ENCODE results near the gene CMTM5. TPM values are rescaled to one million over a fixed set of nuclear protein-coding genes. Genes with fewer than 3 reads are reported as not detected.

CMTM5 gene
- total RNA-seq, 2 donors from 2014 or later = 0.44 to 1.4 TPM

DNA sequence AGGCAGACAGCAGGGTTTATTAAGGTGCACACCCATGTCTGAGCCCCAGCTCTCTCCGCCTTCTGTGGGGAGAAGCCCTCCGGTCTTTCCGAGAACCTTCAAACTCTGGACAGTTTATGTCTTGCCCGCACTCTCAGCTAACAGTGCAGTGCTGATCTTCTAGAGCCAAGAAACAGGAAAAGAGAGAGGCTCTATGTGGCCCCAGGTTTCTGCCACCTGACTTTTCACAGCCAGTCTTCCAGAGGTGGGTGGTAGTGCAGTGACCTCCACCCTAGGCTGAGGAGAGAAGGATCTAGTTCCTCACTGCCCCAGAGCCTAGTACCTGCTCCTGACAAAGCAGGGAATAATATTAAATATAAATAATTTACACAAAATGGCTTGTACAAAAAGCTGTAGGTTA, 20.2 kb upstream of the CMTM5 start:
- ATAC-seq (no peak), DNase-seq (no peak)
- intact Hi-C loops (cut with DNase I) = no loop called here

DNA sequence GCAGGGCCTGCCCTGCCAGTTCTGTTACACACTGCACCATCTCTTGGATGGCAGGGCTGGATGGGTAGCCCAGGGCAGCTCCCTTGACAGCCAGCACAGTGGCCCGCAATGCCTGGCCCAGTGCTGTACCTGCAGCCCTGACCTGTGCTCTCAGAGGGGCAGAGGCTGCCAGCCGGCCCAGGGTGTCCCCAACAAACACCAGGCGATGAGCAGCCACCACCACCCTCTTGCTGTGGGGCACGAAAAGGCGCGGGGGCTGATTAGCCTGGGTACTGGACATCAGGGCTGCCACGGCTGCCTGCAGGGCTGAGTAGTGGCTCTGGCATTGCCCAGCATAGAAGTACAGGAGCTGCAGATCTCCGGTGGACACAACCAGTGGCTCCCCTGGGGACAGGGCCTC, 19.6 kb upstream of the CMTM5 start:
- no peak for DNase-seq
- ATAC-seq = no peak
- intact Hi-C loops (cut with DNase I) = no loop called here

DNA sequence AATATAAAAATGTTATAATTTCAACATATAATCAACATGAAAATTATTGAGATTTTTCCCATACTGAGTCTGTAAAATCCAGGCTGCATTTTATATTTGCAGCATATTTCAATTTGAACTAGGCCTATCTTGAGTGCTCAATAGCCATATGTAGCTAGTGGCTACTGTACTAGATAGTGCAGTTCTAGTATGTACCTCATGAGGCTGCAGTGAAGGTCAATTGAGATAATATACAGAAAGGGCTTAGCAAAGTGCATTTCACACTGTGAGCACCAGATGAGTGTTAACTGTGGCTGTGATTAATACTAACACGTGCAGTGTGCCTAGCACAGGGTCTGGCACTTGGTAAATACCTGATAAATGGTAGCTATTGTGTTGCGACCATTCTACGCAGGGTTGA, 18.8 kb upstream of the CMTM5 start:
- DNase-seq (no peak), ATAC-seq (no peak)
- intact Hi-C loops (cut with DNase I) = no loop called here

DNA sequence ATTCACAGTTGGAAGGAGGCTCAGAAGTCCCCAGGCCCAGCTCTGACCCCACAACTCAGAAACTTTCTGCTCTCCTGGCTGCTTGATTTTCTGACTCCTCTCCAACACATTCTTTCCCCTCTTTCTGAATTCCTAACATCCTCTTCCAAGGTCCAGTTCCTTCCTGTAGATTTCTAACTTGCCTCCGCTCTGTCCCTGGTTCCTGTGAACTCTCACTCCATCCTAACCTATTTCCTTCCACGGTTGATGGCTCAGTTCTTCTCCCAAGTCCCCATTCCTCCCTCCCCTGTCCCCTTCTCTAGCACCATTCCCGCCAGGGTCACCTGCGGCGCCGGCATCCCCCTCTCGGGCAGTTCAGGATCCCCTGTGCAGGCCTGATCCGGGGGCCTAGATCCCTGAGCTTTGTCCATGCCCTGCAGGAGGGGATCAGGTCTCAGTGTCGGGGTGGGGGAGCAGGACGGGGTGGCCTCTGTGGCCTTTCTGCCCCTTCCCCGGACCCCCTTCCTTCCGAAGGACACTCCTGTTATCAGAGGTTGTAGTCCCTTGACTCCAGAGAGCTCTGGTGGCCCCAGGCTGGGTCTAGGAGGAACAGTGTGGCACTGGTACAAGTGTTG, 18.2 kb upstream of the CMTM5 start:
- intact Hi-C loops (cut with DNase I) = no loop called here
- ATAC-seq (no peak), DNase-seq (no peak)

DNA sequence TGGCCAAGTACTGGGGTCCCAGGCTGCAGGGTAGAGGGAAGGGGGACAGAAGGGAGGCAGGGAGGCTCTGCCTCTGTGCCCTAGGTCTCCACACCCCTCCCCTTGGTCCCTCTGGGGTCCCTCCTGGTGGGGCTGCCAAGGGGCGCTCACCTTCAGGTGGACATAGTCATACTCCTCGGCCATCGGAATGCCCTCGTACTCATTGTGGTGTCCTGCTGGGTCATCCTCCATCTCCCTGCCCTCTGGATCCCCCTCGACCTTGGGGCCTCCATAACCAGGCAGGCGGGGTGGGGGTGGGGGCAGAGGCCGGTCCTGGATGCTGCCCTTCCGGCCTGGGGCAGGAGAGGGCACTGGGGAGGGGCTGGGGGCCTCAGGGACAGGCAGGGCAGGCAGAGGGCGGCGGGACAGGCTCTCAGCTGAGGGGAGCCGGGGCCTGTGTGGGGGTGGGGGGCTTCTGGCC, 17.6 kb upstream of the CMTM5 start:
- no peak for DNase-seq

DNA sequence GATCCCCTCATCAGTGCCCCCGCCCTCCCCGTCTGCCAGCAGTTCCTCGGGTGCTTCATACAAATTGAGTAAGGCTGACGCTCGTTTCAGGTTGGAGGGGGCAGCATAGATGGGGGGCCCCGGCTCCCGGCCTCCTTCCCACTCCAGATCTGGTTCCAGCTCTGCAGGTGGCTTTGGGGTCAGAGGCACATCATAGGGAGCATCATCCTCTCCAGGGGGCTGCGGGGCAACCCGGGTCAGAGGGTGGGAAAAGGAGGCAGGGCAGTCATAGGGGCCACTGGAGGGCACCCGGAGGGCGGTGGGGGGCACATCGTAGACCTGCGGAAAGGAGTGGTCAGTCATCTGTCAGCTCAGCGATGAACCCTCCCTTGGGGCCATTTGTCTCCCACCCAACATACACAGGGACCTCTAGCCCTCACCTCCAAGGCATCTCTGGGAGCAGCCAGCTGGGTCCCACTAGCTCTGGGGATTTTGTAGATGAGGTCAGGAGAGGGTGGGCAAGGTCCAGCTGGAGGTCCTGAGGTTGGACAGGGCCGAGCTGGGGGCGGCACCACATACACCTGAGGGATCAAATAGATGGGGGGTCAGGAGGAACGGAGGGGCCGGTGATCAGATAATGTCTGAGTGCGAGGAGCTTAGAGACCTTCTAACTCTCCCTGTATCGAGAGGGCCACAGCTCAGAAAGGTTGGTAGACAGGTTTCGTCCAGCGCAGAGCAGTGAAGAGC, 17.0 kb upstream of the CMTM5 start:
- DNase-seq (no peak), ATAC-seq (no peak)
- intact Hi-C loops (cut with DNase I) = loop anchor here in 1 of 2 donors (5.0 kb wide), 1 partner anchor 33 kb away; no protein-coding TSS in a partner anchor

More for the DNA sequence above, 17.6 kb upstream of the CMTM5 start:
- intact Hi-C loops (cut with DNase I) = no loop called here
- no peak for ATAC-seq

DNA sequence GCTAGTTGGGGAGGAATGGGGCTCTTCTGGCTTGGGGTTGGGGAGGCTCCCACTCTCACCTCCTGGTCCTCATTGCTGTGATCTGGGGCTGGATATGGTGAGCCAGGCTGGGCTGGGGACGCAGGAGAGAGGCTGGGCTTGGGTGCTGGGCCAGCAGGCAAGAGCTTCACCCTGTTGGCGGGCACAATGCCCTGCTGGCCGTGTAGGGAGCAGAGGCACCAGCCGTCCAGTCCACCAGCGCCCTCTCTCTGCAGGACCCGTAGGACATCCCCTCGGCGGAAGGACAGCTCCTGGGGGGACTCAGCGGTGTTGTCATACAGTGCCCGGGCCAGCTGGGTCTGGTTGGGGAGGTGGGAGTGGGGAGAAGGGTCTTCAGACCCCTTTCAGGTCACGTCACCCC, 16.4 kb upstream of the CMTM5 start:
- DNase-seq = no peak
- intact Hi-C loops (cut with DNase I) = loop anchor here in 1 of 2 donors (5.0 kb wide), 1 partner anchor 33 kb away; no protein-coding TSS in a partner anchor
- ATAC-seq = no peak

DNA sequence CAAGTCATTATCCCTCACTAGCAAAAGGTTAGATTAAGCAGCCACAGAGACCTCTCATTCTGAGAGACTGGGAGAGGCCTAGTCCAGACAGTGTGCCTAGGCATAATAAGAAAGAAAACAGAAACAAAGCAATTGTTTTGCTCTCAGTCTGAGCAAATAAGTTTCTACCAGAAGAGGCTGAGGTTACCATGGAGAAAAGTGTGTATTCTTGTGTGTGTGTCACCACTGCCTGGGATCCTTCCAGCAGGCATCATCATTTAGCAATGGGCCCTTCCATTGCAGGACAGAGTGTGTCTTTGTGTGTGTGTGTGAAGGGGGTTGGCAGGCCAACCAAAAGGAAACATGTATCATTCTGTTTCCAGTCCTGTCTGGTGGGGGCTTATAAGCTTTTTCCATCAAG, 15.5 kb upstream of the CMTM5 start:
- DNase-seq = no peak
- ATAC-seq = no peak
- intact Hi-C loops (cut with DNase I) = loop anchor here in 1 of 2 donors (5.0 kb wide), 1 partner anchor 34 kb away; no protein-coding TSS in a partner anchor

DNA sequence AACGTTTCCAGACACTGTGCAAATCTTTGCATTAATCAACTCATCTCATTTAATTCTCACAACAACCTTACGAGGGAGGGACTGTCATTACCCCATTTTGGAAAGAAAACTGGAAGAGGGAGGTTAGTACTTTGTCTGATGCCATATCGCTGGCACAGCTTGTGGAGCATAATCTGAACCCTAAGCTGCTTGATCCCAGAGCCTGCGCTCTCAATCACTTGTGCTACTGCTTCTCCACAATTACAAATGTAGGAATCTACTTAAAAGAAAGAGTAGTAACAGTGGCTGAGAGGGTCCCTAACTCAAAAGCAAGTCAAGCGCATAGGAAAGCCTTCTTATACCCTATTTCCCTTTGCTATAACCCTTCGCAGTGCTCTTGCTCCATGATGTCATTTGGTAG, 15.1 kb upstream of the CMTM5 start:
- no peak for DNase-seq
- intact Hi-C loops (cut with DNase I) = loop anchor here in 1 of 2 donors (5.0 kb wide), 1 partner anchor 34 kb away; no protein-coding TSS in a partner anchor

DNA sequence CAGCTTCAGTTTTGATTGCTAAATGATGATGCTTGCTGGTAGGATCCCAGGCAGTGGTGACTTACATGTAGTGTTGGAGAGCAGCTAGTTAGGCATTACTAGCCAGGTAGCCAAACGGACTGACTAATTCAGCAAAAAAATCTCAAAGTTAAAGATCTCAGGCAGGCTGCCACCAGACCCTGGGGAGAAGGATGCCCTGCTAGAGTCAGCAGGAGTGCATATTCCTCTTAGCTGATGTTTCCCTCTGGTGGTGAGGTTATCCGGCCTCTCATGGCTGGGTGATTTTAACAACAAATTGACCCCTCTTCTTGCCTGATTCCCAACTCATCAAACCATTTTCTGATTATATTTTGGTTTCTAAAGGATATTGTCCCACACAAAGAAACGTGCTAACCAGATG, 14.6 kb upstream of the CMTM5 start:
- DNase-seq (no peak), ATAC-seq (no peak)
- intact Hi-C loops (cut with DNase I) = loop anchor here in 1 of 2 donors (5.0 kb wide), 1 partner anchor 35 kb away; no protein-coding TSS in a partner anchor

More for the DNA sequence above, 15.1 kb upstream of the CMTM5 start:
- ATAC-seq = no peak

DNA sequence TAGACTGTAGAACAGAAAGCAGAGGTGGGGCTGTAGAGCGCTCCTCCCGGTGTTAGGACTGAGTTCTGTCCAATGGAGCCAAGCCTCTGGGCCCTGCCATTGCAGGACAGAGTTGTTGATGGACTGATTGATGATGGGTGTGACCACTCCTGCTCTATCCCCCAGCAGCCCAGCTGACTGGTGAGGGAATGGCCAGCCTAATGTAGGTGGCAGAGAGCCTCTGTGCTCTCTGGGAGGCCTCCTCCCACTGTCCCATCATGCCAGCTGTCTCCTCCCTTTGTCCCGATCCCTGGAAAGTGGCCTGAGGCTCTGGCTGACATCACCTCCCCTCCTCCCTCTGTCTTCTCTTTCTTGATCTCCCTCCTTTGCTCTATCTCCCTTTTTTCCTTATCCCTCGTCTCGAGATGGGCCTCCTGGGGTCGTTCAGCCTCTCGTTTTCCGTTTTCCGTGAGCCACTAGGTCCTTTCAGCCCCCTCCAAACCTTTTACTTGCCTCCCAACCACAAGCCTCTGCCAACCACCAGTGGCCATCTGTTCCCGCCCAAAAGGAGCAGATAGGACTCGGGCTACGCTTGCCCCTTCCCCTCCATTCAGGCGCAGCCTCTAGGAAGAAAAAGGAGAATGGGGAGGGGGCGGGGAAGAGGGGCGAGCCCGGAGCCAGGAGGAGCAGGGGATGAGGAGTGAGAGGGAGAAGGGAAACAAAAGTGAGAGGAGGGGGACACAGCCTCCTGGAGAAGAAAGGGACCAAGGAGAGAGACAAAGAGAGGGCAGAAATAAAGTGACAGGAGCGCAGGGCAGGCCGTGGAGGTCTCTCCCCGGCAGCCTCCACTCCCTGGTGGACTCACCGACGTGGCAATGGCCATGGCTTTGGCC, 12.4 kb upstream of the CMTM5 start:
- DNase-seq (no peak), ATAC-seq (peak; percentile 7 to 41)
- intact Hi-C loops (cut with DNase I) = loop anchor here in 1 of 2 donors (5.0 kb wide), 1 partner anchor 37 kb away; no protein-coding TSS in a partner anchor

DNA sequence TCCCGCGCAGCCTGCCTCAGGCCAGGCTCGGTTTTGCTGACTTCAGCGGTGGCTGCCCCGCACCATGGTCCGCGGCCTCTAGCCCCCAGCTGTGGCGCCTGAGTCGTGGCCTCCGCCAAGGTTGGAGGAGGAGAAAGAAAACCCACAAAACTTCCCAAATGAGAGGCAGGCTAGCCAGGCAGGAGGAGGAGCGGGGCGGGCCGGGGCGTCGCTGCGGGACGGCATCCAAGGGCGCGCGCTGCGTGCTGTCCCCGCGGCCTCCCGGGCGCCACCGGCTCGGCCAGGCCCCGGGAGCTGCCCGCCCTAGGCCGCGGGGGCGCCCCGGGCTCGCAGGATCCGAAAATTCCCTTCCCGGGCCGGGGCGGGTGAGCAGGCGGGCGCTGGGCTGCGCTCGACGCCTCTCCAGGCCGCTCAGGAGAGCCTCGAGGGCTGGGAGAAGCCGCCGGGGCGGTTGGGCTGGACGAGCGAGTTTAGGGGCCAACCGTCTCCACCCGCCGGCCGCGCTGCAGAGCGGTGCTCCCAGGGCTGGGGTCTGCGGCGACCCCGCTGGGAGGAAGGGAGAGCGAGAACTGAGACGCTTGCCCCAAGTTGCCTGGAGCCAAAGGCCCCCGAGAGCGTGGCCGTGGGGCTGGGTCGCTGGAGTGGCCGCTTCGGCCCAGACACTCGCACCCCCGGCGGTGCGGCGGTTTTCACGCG, 11.7 kb upstream of the CMTM5 start, which contains the start of gene EFS:
TSS of gene EFS (minus strand) at position 137 of the 696 bp plus-strand sequence. CDS start 147 bp downstream, outside the sequence.
- no peak for DNase-seq
- peak; percentile 66 to 68 for ATAC-seq
- intact Hi-C loops (cut with DNase I) = no loop called here

DNA sequence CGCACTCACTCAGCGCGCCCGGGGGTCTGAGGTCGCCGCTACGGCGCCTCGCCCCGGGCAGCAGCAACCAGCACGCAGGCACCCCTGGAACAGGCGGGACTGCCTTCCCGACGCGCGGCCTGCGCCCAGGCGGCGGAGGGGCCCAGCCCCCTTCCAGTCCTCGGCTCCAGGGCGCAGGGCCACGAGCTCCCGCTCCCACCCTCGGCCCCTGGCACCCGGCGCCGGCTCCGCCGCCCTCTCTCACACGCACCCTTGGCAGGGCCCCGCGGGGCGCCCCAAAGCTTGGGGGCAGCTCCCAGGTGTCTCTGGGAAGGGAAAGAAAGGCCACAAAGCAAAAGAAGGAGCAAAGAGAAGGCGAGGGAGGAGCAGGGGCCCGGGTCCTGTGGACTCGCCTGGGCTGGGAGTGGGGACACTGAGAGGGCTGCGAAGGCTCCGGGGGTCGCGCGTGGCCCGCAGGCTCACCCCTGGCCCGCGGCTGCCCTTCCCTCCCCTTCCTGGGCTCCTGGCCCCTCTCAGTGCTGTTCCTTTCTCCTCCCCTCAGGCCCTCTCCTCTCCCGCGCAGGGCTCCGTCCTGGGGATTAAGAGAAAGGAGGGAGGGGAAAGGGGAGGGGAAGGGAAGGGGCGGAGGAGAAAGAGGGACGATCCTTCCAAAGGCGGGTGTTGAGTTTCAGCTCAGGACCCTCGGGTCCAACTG, 11.0 kb upstream of the CMTM5 start:
- DNase-seq = no peak
- peak; percentile 77 to 83 for ATAC-seq
- intact Hi-C loops (cut with DNase I) = no loop called here

DNA sequence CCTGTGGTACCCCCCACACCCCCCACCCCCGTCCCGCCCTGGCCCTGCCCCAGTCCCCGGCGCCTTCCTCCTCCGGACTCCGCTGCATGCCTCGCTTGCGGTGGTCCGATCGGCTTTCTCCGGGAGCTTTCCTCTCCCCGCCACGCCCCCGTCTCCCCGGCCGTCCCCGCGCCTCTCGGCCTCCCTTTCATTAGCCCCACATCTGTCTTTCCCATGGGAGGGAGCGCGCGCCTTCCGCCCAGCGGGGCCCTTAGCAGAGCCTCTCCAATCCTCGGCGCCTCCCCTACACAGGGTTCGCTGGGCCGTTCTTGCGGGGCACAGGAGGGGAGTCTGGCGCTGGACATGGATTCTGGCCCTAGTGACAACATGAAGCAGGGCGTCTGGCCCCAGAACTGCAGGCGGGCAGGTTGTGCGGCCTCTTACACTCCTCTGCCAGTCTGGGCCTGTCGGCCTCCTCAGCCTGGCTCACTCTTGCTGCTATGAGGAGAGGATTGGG, 10.4 kb upstream of the CMTM5 start:
- intact Hi-C loops (cut with DNase I) = no loop called here
- DNase-seq = peak; percentile 62
- peak; percentile 64 to 70 for ATAC-seq

DNA sequence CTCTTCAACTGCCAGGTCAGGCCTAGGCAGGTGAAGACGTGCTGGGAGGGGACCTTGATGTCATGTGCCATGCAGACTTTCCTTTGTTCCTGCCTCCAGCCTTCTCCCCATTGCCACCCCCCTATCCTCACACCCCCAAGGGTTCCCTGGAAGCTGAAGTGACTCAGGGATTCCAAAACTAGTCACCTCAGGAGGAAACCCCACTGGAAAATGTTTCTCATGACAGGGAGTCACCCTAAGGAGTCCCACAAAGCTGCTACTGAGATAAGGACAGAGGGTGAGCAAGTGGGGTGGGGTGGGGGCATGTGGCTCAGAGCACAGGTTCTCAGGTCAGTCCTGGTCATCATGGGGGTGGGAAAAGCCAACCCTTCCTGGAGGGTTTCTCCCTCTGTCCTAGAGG, 6.6 kb upstream of the CMTM5 start:
- DNase-seq = no peak
- no peak for ATAC-seq
- intact Hi-C loops (cut with DNase I) = no loop called here

DNA sequence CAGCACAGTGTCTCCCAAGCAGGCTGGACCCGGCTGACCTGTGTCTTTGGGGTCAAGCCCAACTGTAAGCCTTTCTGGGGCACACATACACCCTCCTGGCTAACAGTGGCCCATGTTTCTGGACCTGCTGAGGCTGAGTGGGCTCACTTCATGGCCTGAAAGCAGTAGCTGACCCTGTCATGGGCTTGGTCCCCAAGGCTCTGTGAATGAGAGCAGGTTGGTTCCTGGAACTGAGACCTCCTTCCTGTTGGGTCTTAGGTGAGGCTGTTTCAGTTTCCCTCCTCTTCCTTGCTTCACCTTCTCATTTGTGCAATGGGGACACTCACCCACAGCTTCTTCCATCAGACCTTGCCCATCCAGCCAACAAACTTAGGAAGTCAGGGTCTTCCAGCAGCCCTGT, 5.0 kb upstream of the CMTM5 start:
- ATAC-seq (no peak), DNase-seq (no peak)
- intact Hi-C loops (cut with DNase I) = no loop called here

DNA sequence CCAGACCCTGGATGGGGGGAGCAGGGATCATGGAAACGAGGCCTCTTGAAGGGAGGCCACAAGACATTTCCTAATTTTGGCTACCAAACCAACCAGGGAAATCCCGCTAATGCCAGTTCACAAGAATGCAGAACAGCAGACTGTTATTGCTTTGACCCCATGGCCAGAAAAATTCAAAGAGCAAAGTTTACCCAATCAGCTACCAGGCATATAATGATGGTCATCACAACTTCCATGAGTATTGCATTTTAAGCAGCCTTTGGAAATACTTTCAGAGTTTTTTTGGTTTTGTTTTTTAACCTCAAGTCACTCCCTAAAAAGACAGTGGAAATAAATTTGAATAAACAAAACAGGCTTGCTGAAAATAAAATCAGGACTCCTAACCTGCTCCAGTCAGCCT, 4.3 kb upstream of the CMTM5 start, which contains the start of gene IL25:
TSS of gene IL25 (plus strand) at position 301 of the 400 bp plus-strand sequence.
- intact Hi-C loops (cut with DNase I) = no loop called here
- no peak for DNase-seq
- ATAC-seq = no peak

DNA sequence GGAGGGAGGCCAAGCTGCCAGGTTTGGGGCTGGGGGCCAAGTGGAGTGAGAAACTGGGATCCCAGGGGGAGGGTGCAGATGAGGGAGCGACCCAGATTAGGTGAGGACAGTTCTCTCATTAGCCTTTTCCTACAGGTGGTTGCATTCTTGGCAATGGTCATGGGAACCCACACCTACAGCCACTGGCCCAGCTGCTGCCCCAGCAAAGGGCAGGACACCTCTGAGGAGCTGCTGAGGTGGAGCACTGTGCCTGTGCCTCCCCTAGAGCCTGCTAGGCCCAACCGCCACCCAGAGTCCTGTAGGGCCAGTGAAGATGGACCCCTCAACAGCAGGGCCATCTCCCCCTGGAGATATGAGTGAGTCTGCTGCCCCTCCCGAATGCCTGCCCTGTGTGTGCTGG, 3.8 kb upstream of the CMTM5 start:
- ATAC-seq (no peak), DNase-seq (no peak)
- intact Hi-C loops (cut with DNase I) = no loop called here
